Measurements from ENCODE around the gene CSNK2B.

The CSNK2B gene

GRCh38 chr6:31710523-31711219 lies 44.8 kb downstream of the CSNK2B start:
- DNase-seq (ENCODE audit: low read depth in 3 of 3): no peak

- no peak for DNase-seq (ENCODE audit: low read depth in 3 of 3)
Observed at GRCh38 chr6:31711233-31711632, 45.4 kb downstream of the CSNK2B start.

DNA sequence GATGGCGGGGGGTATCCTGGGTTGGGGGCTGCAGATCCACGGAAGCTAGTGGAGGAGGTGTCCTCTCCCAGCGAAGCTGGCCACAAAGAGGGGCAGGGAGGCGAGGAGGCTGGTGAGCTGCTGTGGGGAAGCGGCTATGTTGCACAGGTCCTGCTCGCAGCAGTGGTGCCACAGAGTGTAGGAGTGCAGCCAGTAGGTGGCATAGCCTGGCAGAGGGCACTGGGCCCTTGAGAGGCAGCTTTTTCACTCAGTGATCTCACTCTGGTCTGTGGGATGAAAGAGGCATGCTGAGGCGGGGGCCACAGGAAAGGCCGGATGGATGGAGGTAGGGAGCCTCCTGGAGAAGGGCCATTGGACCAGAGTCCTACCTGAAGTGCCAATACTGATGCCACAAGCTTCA lies 46.4 kb downstream of the CSNK2B start:
- DNase-seq (ENCODE audit: low read depth in 3 of 3): no peak

- DNase-seq (ENCODE audit: low read depth in 3 of 3): no peak
Observed at GRCh38 chr6:31713465-31713864, 47.6 kb downstream of the CSNK2B start.

DNA sequence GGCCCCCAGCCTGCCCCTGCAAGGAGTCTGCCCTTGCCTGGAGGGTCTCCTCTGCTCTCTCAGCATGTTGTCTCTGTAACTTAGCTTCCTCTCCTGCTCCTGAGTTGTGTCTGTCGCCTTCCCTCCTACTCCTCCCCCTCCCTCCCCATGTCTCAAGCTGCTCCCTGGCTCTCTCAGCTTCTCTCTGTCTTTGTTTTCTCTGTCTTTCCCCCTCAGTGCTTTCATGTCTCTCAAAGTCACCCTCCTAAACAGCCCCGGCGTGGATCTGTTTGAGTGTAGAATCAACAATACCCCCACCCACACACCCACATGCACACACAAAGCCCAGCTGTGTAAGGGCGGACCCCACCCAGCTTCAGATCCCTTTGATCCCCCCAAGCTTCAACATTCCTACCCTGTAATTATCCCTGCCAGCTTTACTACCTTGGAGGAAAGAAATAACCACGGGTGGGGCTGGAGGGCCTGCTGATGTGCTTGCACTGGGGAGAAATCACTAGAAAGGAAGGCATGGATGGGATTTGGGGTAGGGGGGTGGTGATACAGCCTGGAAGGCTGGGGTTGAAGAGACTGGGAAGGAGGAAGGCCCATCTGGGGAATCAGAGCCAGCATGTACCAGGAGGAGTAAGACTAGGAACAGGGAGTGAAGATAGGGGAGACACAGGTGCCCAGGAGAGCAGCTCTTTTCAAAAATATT lies 48.3 kb downstream of the CSNK2B start:
- DNase-seq (ENCODE audit: low read depth in 3 of 3): no peak

- no peak for DNase-seq (ENCODE audit: low read depth in 3 of 3)
Observed at GRCh38 chr6:31715022-31715958, 49.4 kb downstream of the CSNK2B start, which contains the start of gene LY6G6D. Gene LY6G6D (plus strand): TSS chr6:31715348. CDS start chr6:31715356, 8 bp downstream.

GRCh38 chr6:31717499-31718222 lies 51.8 kb downstream of the CSNK2B start:
- DNase-seq (ENCODE audit: low read depth in 3 of 3): no peak

- no peak for DNase-seq (ENCODE audit: low read depth in 3 of 3)
Observed at GRCh38 chr6:31718265-31718664, 52.4 kb downstream of the CSNK2B start.

- DNase-seq (ENCODE audit: low read depth in 3 of 3): no peak
Observed at GRCh38 chr6:31719001-31719400, 53.1 kb downstream of the CSNK2B start.
